Coronary artery (tissue), 2 donors: ENCODE data around the gene GAS6.
"Not testable (repeated sequence)": the region's sequence is repeated elsewhere in the genome, so short reads cannot be mapped to it uniquely, and the experiment has no call there.

Source experiments
- DNase-seq: peaks from one replicate; pipeline ENCODE4 v3.0.0-alpha.2; 2017; ENCODE audit warnings: low spot score
- H3K27ac ChIP-seq, 2 donors: fragments of 200-600 bp; sonication (generic); one replicate each; pipeline ENCODE4 v1.5.1; 2016 to 2019
- H3K4me3 ChIP-seq: fragments of 200-600 bp; sonication (generic); 2 replicates; pipeline ENCODE4 v1.5.1; 2016; ENCODE audit warnings: mild to moderate bottlenecking, moderate library complexity
- TF ChIP-seq, protein P1 (sequence below): fragments of 200-600 bp; sonication (generic); IDR thresholded peaks from one replicate; pipeline ENCODE4 v1.5.1; 2019; ENCODE audit warnings: antibody characterized with exemption

The GAS6 gene

DNA sequence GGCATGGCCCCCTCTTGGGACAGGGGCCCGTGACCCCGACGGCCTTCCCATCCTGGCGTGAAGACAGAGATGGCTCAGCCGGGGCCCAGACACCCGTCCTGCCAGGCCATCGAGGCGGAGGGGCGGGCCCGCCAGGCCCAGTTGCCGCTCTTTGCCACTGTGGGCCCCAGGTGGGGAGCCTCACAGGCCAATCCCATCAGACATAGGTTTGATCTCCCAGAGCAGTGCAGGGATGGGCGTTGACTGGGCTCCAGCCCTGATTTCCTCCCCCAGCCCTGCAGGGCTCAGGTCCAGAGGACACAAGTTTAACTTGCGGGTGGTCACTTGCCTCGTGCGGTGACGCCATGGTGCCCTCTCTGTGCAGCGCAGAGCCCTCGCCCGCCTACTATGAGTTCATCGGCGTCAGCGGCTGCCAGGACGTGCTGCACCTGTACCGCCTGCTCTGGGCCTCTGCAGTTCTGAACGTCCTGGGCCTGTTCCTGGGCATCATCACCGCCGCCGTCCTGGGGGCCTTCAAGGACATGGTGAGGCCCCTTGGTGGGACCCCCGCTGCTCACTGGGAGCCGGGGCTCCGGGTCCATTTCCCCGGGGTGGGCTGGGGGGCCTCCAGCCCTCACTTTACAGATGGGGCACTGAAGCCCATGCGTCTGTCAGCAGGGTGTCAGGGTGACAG lies 62.5 kb downstream of the GAS6 start:
- no peak for DNase-seq
- H3K4me3 ChIP-seq: no peak overlapping the region
- TF ChIP-seq, protein P1, sequence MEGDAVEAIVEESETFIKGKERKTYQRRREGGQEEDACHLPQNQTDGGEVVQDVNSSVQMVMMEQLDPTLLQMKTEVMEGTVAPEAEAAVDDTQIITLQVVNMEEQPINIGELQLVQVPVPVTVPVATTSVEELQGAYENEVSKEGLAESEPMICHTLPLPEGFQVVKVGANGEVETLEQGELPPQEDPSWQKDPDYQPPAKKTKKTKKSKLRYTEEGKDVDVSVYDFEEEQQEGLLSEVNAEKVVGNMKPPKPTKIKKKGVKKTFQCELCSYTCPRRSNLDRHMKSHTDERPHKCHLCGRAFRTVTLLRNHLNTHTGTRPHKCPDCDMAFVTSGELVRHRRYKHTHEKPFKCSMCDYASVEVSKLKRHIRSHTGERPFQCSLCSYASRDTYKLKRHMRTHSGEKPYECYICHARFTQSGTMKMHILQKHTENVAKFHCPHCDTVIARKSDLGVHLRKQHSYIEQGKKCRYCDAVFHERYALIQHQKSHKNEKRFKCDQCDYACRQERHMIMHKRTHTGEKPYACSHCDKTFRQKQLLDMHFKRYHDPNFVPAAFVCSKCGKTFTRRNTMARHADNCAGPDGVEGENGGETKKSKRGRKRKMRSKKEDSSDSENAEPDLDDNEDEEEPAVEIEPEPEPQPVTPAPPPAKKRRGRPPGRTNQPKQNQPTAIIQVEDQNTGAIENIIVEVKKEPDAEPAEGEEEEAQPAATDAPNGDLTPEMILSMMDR: no peak
- no peak overlapping the region for H3K27ac ChIP-seq

GRCh38 chr13:113800576-113800926 lies 63.3 kb downstream of the GAS6 start:
- no peak for DNase-seq
- no peak overlapping the region for H3K27ac ChIP-seq
- H3K4me3 ChIP-seq: no peak overlapping the region
- TF ChIP-seq, protein P1: no peak

- DNase-seq: no peak
- H3K27ac ChIP-seq: no peak overlapping the region
- H3K4me3 ChIP-seq: no peak overlapping the region
- TF ChIP-seq, protein P1: no peak
Observed at GRCh38 chr13:113798200-113798811, 65.6 kb downstream of the GAS6 start.

GRCh38 chr13:113796964-113797676 lies 66.8 kb downstream of the GAS6 start:
- DNase-seq: no peak
- H3K27ac ChIP-seq: no peak overlapping the region
- H3K4me3 ChIP-seq: no peak overlapping the region
- TF ChIP-seq, protein P1: no peak

DNA sequence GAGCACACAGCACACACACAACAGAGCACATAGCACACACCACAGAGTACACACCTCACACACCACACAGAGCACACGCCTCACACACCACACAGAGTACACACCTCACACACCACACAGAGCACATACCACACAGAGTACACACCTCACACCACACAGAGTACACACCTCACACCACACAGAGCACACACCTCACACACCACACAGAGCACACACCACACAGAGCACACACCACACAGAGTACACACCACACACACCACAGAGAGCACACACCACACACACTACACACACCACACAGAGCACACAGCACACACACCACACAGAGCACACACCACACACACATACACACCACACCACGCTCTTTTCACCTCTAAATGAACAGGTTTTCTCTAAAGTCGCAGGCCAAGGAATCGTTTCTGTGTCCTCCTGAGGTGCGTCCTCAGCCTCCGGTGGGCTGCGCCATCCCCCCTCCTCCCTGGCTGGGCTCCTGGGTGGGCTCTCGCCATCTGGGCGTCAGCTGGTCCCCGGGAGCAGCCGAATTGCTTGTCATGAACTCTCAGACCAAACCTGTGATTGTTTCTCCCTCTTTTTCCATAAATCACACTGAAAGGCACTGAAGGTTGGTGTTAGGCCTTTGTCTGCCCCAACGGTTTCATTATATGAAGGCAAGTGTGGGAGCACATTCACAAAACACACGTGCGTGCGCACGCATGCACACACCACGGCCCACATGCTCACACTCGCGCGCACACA lies 67.5 kb downstream of the GAS6 start:
- H3K27ac ChIP-seq: no peak overlapping the region
- no peak for DNase-seq
- H3K4me3 ChIP-seq: no peak overlapping the region
- TF ChIP-seq, protein P1: no peak

- DNase-seq, H3K27ac ChIP-seq, H3K4me3 ChIP-seq: not testable (repeated sequence)
Observed at GRCh38 chr13:113795362-113795761, 68.5 kb downstream of the GAS6 start.

DNA sequence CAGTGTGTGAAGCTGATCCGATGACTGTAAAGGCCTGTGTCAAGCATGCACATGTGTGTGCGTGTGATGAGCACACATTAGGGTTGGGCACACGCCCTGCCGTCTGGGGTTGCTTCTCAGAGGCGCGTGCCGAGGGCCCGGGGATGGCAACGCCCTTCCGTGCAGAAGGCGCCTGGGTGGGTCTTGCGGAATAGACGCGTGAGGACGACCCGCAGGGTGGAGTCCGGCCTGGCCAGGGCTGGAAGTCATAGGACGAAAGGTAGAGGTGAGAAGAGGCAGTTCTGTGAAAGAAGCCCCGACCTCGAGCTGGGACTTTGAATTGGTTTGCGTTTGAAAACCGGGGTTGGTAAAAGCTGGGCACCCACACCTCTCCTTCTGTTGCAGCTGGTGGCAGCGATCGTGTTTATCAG lies 69.1 kb downstream of the GAS6 start:
- Histone ChIP-seq H3K4me3 (no peak overlapping the region), H3K27ac (no peak overlapping the region)
- TF ChIP-seq, protein P1: no peak
- no peak for DNase-seq
